Stimulated activated CD4-positive, alpha-beta T cell treated with anti-CD3 and anti-CD28 coated beads, TNF-alpha, amount 100 ng/mL, for 24 hours (primary cell): ENCODE results near the gene GGNBP2.

ENCODE experiments used
- DNase-seq, 3 experiments: peaks; one replicate each; pipeline ENCODE4 v3.0.0-alpha.2; 2020; ENCODE audit warnings: low read depth in 3 of 3

GGNBP2 gene

DNA sequence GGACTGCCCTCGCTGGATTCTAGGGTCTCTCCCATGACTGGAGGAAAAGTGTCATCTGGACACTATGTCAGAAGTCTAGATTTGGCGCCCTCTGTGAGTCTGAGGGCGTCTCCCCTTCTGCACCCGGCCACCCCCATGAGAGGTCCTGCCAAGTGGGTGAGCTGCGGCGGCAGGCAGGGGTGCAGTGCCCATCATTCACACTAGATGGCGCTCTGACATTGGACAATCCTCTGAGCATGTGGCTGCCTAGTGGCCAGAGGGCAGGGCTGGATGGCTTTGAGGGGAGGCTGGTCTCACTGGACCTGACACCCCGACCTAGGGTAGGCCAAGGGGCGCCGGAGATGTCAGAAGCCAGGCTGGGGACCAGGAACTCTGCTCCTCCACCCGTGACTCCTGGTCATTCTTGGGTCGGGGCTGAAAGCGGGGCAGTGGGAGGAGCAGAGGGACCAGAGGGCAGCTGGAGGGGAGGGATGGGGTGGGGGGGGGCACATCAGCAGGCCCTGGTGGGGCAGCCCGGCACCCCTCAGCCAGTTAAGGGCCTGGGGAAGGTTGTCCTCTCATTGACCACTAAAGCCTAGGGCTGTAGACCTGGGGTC lies 84.6 kb downstream of the GGNBP2 start:
- peak; percentile 67 to 78 (median 70) for DNase-seq

DNA sequence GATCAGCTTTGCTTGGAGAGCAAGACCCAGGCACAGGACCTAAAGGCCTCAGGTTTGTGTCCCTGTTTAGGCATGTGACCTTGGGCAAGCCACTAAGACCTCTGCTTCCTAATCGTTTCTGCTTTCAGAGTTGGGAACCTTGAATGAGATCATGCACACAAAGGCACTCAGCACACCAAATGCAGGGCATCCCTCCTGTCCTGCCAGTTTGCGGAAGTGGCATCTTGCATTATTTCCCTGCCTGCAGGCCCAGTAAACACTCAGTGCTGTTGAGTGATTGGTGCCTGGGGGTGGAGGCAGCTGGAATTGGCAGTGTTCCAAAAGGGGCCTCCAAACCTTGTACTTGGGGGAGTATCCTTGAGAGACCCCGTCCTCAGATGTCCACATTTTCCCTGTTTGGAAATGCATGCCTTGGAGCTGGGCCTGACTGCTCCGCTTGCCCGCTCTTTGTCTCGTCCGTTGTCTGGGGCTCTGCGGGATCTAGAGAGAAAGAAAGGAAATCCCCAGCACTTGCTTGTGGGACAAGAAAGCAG lies 85.3 kb downstream of the GGNBP2 start:
- DNase-seq = no peak

DNA sequence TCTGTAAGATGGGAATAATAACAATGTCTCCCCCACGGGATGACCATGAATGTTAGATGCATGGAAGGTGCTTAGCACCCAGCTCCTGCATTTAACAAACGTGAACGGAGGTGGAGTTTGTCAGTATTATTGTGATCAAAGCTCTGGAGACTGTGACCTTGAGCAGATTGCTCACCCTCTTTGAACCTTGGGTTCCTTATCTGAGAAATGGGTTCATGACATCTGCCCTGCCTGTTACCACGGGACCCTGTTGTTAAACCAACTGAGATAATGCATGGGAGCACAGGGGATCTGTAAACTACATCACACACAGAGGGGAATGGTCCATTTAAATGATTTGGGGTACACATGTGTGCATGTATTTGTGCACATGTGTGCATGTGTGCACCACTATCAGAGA lies 86.3 kb downstream of the GGNBP2 start:
- DNase-seq = no peak

DNA sequence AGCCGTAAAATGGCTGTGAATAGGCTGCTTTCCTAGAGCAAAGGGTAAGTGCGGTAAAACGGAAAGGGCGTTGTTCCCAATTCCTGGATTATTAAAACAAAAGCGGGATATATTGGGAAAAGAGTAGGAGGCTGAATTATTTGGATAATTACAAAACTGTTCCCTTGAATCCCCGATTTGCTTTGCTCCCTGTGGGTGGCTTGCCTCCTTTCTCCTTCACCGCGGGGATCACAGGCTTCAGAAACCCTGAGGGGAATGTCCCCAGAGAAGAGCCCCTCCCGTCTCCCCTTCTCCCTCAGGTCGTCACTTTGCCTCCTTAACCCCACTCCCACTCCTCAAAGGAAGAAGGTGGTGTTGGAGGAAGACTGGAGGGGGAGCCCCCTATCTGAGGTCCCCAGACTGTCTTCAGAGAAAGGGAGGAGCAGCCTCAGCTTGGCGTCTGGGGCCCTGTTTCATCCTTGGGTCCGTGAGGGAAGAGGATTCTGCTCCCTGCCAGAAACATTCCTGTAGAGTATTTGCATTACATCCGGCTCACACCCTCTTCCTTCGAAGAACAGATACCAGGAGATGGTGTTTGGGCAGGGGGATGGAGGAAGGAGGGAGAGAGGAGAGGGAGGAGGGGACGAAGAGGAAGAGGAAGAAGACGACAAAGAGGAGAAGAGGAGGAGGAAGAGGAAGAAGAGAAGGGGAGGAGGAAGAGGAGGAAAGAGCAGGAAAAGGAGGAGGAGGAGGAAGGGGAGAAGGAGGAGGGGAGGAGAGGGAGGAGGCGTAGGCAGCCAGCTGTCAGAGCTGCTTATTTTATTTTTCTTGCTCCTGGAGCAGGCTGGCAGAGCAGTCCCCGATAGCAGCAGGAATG lies 88.4 kb downstream of the GGNBP2 start:
- DNase-seq = no peak
